ENCODE measurements around the gene L3MBTL1.

L3MBTL1 gene

DNA sequence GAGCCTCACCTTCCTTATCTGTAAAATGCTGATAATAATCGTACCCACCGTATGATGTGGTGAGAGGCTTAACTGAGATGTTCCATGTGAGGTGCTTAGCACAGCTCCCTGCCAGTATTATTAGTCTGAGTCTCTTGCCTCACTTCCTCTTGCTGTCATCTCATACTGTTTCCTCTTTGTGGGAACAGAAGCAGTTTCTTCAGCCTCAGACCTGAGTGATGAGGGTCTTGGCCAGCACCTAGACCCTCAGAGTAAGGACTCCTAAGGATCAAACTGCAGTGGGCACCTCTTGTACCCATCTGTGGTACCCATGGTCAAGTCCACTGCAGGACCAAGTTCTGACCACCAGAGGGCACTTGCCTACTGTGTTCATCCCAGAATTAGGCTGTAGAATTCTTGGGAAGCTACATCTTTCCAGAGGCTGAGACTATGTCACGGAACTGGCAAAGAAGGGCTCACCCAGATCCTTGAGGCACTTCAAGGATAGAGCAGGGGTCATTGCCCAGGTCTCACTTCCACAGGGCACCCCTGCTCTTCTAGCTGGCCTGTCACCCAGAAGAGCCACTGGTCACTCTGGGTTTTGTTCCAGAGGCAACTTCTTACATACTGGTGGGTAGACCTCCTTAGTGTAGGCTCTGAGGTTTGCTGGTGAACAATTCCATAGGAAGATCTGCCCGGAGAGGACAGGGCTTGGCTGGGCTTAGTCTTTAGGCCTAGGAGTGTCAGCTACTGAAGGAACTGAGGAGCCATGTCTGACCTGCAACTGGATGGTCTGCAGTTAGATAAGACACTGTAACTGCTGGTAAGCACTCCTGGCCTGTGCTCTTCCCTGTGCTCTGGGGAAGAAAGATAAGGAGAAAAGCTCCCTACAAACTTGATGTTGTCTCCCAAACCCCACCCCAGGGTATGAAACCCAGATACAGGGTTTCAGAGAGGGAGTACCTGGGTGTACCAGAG is 30.7 kb downstream of the L3MBTL1 start:
- Histone ChIP-seq H3K36me3 (ENCODE audit: control insufficient read depth, low read depth, low read length) (peaks cover 10% of the 10 kb centered on the region), H3K27me3 (ENCODE audit: control insufficient read depth, insufficient read depth, low read length) (no peaks in the 10 kb centered on the region), H3K9ac (ENCODE audit: low read length) (no peak overlapping the region), H3K9me3 (ENCODE audit: control insufficient read depth, low read depth, low read length) (no peaks in the 10 kb centered on the region), H3K4me3 (ENCODE audit: low read length) (no peak overlapping the region), H3K27ac (ENCODE audit: low read length) (no peak overlapping the region), H3K4me1 (ENCODE audit: control insufficient read depth, low read depth, low read length) (no peaks in the 10 kb centered on the region)

DNA sequence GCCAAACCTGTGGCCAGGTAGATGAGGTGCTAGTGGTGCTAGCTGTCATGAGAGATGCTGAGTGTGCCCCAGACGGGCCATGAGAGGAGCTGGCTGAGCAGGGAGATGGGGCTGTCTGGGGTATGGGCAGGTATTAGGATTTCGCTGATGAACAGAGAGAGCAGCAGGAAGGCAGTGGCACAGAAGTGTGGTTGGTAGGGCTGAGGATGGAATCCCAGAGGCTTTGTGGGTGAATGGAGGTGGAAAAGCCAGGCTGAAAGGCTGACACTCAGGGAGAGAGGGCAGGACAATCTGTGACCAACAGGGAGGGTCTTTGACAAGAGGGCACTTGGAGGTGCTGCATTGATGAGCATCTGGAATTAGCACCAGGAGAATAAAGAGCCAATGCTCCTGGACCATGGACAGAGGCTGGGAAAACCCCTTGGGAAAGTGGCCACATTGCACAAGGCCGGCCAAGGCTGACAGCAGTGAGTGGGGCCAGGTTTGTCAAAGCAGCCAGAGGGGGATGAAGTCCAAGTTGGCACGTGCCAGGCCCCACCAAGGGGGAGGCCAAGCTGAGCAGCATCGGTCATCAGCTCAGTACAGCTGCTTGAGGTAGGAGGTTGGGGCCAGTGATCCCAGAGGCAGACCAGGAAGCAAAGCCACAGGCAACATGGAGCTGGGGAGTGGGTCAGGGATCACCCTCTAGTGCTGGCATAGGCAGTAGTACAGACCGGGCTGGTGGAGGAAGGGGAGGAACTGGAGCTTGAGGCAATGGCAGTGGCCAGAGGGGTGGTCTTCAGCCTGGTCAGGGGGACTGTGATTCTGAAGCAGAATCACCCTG is 31.6 kb downstream of the L3MBTL1 start:
- no peak overlapping the region for H3K27ac ChIP-seq (ENCODE audit: low read length)
- H3K36me3 ChIP-seq (ENCODE audit: control insufficient read depth, low read depth, low read length), result peaks cover 10% of the 10 kb centered on the region
- no peak overlapping the region for H3K9ac ChIP-seq (ENCODE audit: low read length)
- no peaks in the 10 kb centered on the region for H3K4me1 ChIP-seq (ENCODE audit: control insufficient read depth, low read depth, low read length)
- no peak overlapping the region for H3K4me3 ChIP-seq (ENCODE audit: low read length)
- no peaks in the 10 kb centered on the region for H3K9me3 ChIP-seq (ENCODE audit: control insufficient read depth, low read depth, low read length)
- H3K27me3 ChIP-seq (ENCODE audit: control insufficient read depth, insufficient read depth, low read length), result no peaks in the 10 kb centered on the region

- Histone ChIP-seq H3K9me3 (ENCODE audit: control insufficient read depth, low read depth, low read length) (no peaks in the 10 kb centered on the region), H3K4me1 (ENCODE audit: control insufficient read depth, low read depth, low read length) (no peaks in the 10 kb centered on the region), H3K27me3 (ENCODE audit: control insufficient read depth, insufficient read depth, low read length) (no peaks in the 10 kb centered on the region), H3K27ac (ENCODE audit: low read length) (no peak overlapping the region), H3K9ac (ENCODE audit: low read length) (no peak overlapping the region), H3K36me3 (ENCODE audit: control insufficient read depth, low read depth, low read length) (peaks cover 8% of the 10 kb centered on the region), H3K4me3 (ENCODE audit: low read length) (no peak overlapping the region)
Observed at GRCh38 chr20:43539975-43540672, 32.6 kb downstream of the L3MBTL1 start.

DNA sequence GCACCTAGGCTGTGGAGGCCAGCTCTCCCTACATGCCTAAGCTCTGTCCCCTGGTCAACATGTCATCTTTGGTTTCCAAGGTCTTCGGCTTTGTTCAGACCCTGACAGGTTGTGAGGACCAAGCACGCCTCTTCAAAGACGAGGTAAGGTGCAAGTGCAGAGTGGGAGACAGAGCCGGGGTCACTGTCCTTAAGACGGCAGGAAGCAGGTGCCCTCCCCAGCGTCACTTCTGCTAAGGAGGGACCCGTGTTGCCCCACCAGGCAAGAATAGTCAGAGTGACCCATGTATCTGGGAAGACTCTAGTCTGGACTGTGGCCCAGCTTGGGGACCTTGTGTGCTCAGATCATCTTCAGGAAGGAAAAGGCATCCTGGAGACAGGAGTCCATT is 33.2 kb downstream of the L3MBTL1 start:
- Histone ChIP-seq H3K4me1 (ENCODE audit: control insufficient read depth, low read depth, low read length) (no peaks in the 10 kb centered on the region), H3K27ac (ENCODE audit: low read length) (no peak overlapping the region), H3K9me3 (ENCODE audit: control insufficient read depth, low read depth, low read length) (no peaks in the 10 kb centered on the region), H3K9ac (ENCODE audit: low read length) (no peak overlapping the region), H3K4me3 (ENCODE audit: low read length) (no peak overlapping the region), H3K36me3 (ENCODE audit: control insufficient read depth, low read depth, low read length) (peaks cover 8% of the 10 kb centered on the region), H3K27me3 (ENCODE audit: control insufficient read depth, insufficient read depth, low read length) (no peaks in the 10 kb centered on the region)

DNA sequence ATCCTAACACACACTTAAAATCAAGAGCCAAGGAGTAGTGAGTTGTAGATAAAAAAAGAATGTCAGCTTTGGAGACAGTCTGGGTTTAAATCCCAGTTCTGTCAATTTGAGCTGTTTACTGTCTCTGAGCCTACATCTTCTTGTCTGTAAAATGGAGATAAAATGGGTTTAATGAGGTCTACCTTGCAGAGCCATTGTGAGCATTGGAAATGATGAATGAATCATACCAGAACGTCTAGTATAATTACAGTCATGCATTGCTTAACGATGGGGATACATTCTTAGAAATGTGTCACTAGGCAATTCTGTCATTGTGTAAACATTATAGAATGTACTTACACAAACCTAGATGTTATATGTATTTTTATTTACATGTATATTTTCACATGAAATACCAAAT is 33.7 kb downstream of the L3MBTL1 start:
- no peak overlapping the region for H3K9ac ChIP-seq (ENCODE audit: low read length)
- H3K27me3 ChIP-seq (ENCODE audit: control insufficient read depth, insufficient read depth, low read length), result no peaks in the 10 kb centered on the region
- no peaks in the 10 kb centered on the region for H3K9me3 ChIP-seq (ENCODE audit: control insufficient read depth, low read depth, low read length)
- H3K36me3 ChIP-seq (ENCODE audit: control insufficient read depth, low read depth, low read length), result peaks cover 4% of the 10 kb centered on the region
- no peaks in the 10 kb centered on the region for H3K4me1 ChIP-seq (ENCODE audit: control insufficient read depth, low read depth, low read length)
- H3K27ac ChIP-seq (ENCODE audit: low read length), result no peak overlapping the region
- H3K4me3 ChIP-seq (ENCODE audit: low read length), result no peak overlapping the region

- no peak overlapping the region for H3K9ac ChIP-seq (ENCODE audit: low read length)
- no peaks in the 10 kb centered on the region for H3K36me3 ChIP-seq (ENCODE audit: control insufficient read depth, low read depth, low read length)
Observed at GRCh38 chr20:43542161-43542560, 34.7 kb downstream of the L3MBTL1 start.

GRCh38 chr20:43542674-43543073 is 35.2 kb downstream of the L3MBTL1 start:
- Histone ChIP-seq H3K9me3 (ENCODE audit: control insufficient read depth, low read depth, low read length) (no peaks in the 10 kb centered on the region), H3K4me3 (ENCODE audit: low read length) (no peak overlapping the region), H3K4me1 (ENCODE audit: control insufficient read depth, low read depth, low read length) (no peaks in the 10 kb centered on the region), H3K27me3 (ENCODE audit: control insufficient read depth, insufficient read depth, low read length) (no peaks in the 10 kb centered on the region), H3K9ac (ENCODE audit: low read length) (no peak overlapping the region), H3K27ac (ENCODE audit: low read length) (no peak overlapping the region), H3K36me3 (ENCODE audit: control insufficient read depth, low read depth, low read length) (no peaks in the 10 kb centered on the region)

More at GRCh38 chr20:43542161-43542560, 34.7 kb downstream of the L3MBTL1 start:
- H3K4me1 ChIP-seq (ENCODE audit: control insufficient read depth, low read depth, low read length), result no peaks in the 10 kb centered on the region
- H3K9me3 ChIP-seq (ENCODE audit: control insufficient read depth, low read depth, low read length), result no peaks in the 10 kb centered on the region
- no peaks in the 10 kb centered on the region for H3K27me3 ChIP-seq (ENCODE audit: control insufficient read depth, insufficient read depth, low read length)
- no peak overlapping the region for H3K4me3 ChIP-seq (ENCODE audit: low read length)
- H3K27ac ChIP-seq (ENCODE audit: low read length), result no peak overlapping the region

- Histone ChIP-seq H3K9ac (ENCODE audit: low read length) (no peak overlapping the region), H3K4me1 (ENCODE audit: control insufficient read depth, low read depth, low read length) (no peaks in the 10 kb centered on the region), H3K27me3 (ENCODE audit: control insufficient read depth, insufficient read depth, low read length) (no peaks in the 10 kb centered on the region), H3K27ac (ENCODE audit: low read length) (no peak overlapping the region), H3K4me3 (ENCODE audit: low read length) (no peak overlapping the region), H3K9me3 (ENCODE audit: control insufficient read depth, low read depth, low read length) (no peaks in the 10 kb centered on the region), H3K36me3 (ENCODE audit: control insufficient read depth, low read depth, low read length) (no peaks in the 10 kb centered on the region)
Observed at GRCh38 chr20:43543138-43543537, 35.6 kb downstream of the L3MBTL1 start.

DNA sequence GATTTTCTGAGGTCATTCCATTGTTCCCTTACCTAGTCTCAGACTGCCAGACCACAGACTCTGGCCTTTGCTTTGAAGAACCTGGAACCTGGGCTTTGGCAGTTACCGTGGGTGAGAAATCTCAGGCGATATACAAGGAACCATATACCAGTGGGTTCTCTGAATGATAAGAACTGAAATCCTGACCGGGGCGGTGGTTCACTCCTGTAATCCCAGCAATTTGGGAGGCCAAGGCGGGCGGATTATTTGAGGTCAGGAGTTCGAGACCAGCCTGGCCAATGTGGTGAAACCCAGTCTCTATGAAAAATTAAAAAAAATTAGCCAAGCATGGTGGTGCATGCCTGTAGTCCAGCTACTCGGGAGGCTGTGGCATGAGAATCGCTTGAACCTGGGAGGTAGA is 37.0 kb downstream of the L3MBTL1 start:
- Histone ChIP-seq H3K4me1 (ENCODE audit: control insufficient read depth, low read depth, low read length) (no peaks in the 10 kb centered on the region), H3K36me3 (ENCODE audit: control insufficient read depth, low read depth, low read length) (no peaks in the 10 kb centered on the region), H3K27ac (ENCODE audit: low read length) (no peak overlapping the region), H3K27me3 (ENCODE audit: control insufficient read depth, insufficient read depth, low read length) (no peaks in the 10 kb centered on the region), H3K9ac (ENCODE audit: low read length) (no peak overlapping the region), H3K9me3 (ENCODE audit: control insufficient read depth, low read depth, low read length) (no peaks in the 10 kb centered on the region), H3K4me3 (ENCODE audit: low read length) (no peak overlapping the region)

DNA sequence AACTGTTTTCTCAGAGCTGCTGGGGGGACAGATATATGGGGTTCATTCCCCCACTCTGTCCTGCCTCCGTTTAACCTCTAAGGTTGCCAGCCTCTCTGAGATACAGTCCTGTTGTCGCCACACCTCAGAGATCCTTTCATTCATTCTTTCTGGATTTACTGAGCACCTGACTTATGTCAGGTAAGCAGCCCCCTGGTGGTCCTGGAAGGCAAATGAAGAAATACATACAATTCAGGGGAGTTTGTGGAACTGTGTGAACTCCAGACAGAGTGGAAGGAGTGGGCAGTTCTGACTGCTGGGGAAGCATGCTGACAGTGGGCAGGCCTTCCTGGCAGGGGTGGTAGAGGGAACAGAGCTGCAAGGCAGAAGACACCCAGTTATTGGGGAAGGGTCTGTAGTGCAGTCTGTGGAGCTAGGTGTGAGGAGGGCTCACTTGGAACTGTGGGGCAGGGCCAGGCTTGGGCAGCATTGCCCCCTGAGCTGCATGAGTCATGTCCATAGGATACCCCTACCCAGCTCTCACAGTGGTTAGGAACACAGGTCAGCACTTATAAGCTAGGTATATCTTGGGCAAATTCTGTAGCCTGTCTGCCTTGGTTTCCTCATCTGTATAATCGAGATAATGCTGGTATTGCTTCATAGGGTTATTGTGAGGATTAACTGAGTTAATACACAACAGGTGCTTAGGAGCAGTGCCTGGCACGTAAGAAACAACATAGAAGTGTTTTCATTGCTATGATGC is 38.5 kb downstream of the L3MBTL1 start:
- Histone ChIP-seq H3K27ac (ENCODE audit: low read length) (no peak overlapping the region), H3K4me3 (ENCODE audit: low read length) (no peak overlapping the region), H3K36me3 (ENCODE audit: control insufficient read depth, low read depth, low read length) (no peaks in the 10 kb centered on the region), H3K9me3 (ENCODE audit: control insufficient read depth, low read depth, low read length) (no peaks in the 10 kb centered on the region), H3K4me1 (ENCODE audit: control insufficient read depth, low read depth, low read length) (no peaks in the 10 kb centered on the region), H3K9ac (ENCODE audit: low read length) (no peak overlapping the region), H3K27me3 (ENCODE audit: control insufficient read depth, insufficient read depth, low read length) (no peaks in the 10 kb centered on the region)

All from iPS-18a (cell line).